Endothelial cell of umbilical vein (primary cell): ENCODE measurements around the gene RGS6. TPM values are rescaled to one million over a fixed set of nuclear protein-coding genes. Genes with fewer than 3 reads are reported as not detected.

Source experiments
- BruUV-seq: library from RNA; stranded (reverse); fragments of 400-500 nt; replicated peaks from 2 replicates; lab custom pipeline; 2021; lab: Mats Ljungman, UMichigan
- CTCF ChIA-PET: fragments of 300-600, 350-600 bp; sonication (Branson Sonifier 250); formaldehyde crosslinking; loops from one replicate; lab custom pipeline; 2021; ENCODE audit warnings: antibody characterized with exemption, inconsistent platforms; lab: Charles Lee
- POLR2A ChIA-PET: fragments of 300-600, 350-600 bp; sonication (Branson Sonifier 250); formaldehyde crosslinking; loops from one replicate; lab custom pipeline; 2021; ENCODE audit warnings: antibody characterized with exemption, inconsistent platforms; lab: Charles Lee
- DNase-seq: peaks from one replicate; pipeline ENCODE4 v3.0.0-alpha.2; 2011; ENCODE audit warnings: low read depth, low spot score
- FAIRE-seq: peaks from 2 replicates; lab custom pipeline; 2011; peaks lifted over from hg19 to GRCh38; lab: Jason Lieb, UNC
- H2AFZ ChIP-seq: 2 replicates; pipeline ENCODE4 v1.6.0; 2012; ENCODE audit warnings: low read depth, low read length, control low read depth, inconsistent platforms
- H3K27ac ChIP-seq: 2 replicates; pipeline ENCODE4 v1.5.1; 2011; ENCODE audit warnings: low read depth, mild to moderate bottlenecking, control low read depth, low read length, moderate library complexity; ENCODE audit not compliant: insufficient read depth
- H3K27me3 ChIP-seq, 2 experiments: 2 replicates each; pipeline versions ENCODE4 v1.6.0 to v1.6.1; 2011; ENCODE audit warnings: low read length in 2 of 2, mixed read lengths in 1 of 2; ENCODE audit not compliant: control insufficient read depth in 2 of 2, insufficient read depth in 2 of 2
- H3K36me3 ChIP-seq, 2 experiments: 2 replicates in 1 of 2; 3 replicates in 1 of 2; pipeline ENCODE4 v1.5.1; 2011; ENCODE audit warnings: low read length in 2 of 2, mild to moderate bottlenecking in 1 of 2, moderate library complexity in 1 of 2; ENCODE audit not compliant: control insufficient read depth in 2 of 2, insufficient read depth in 2 of 2; ENCODE audit errors: extremely low read depth in 1 of 2
- H3K4me1 ChIP-seq: 3 replicates; pipeline ENCODE4 v1.5.1; 2011; ENCODE audit warnings: mild to moderate bottlenecking, low read length; ENCODE audit not compliant: control insufficient read depth, insufficient read depth; ENCODE audit errors: extremely low read depth
- H3K4me2 ChIP-seq: 2 replicates; pipeline ENCODE4 v1.6.1; 2011; ENCODE audit warnings: low read length, control low read depth, mixed read lengths; ENCODE audit not compliant: insufficient read depth
- H3K4me3 ChIP-seq, 3 experiments: fragments of 200-600 bp in 1 of 3; sonication (generic), shearing (Covaris generic) in 1 of 3; replicated peaks in 1 of 3; 2 replicates each; pipeline ENCODE4 v1.5.1; 2011 to 2016; ENCODE audit warnings: control low read depth in 3 of 3, low read length in 3 of 3, mild to moderate bottlenecking in 2 of 3, inconsistent platforms in 1 of 3, low read depth in 1 of 3, moderate library complexity in 1 of 3; ENCODE audit not compliant: insufficient read depth in 1 of 3
- H3K79me2 ChIP-seq: 2 replicates; pipeline ENCODE4 v1.6.0; 2012; ENCODE audit warnings: low read length, inconsistent platforms; ENCODE audit not compliant: control insufficient read depth, insufficient read depth
- H3K9ac ChIP-seq: replicated peaks from 2 replicates; pipeline ENCODE3; 2011; ENCODE audit warnings: low read length, control low read depth; ENCODE audit not compliant: insufficient read depth; ENCODE audit errors: extremely low read depth
- H3K9me1 ChIP-seq: replicated peaks from 3 replicates; pipeline ENCODE4 v1.6.0; 2011; ENCODE audit warnings: mild to moderate bottlenecking, low read length; ENCODE audit not compliant: control insufficient read depth, insufficient read depth; ENCODE audit errors: extremely low read depth
- H3K9me3 ChIP-seq: replicated peaks from 2 replicates; pipeline ENCODE4 v1.5.1; 2012; ENCODE audit warnings: low read length, inconsistent platforms; ENCODE audit not compliant: control insufficient read depth, insufficient read depth
- H4K20me1 ChIP-seq: replicated peaks from 2 replicates; pipeline ENCODE3; 2011; ENCODE audit warnings: mild to moderate bottlenecking, low read length; ENCODE audit not compliant: control insufficient read depth, insufficient read depth; ENCODE audit errors: extremely low read depth
- CTCF ChIP-seq, 2 donors: IDR thresholded peaks; 1 replicate in 1 of 2; 2 replicates in 1 of 2; pipeline ENCODE4 v1.5.1; 2011; ENCODE audit warnings: low read length in 2 of 2, mild to moderate bottlenecking in 2 of 2, moderate library complexity in 2 of 2, control low read depth in 1 of 2, inconsistent platforms in 1 of 2, low read depth in 1 of 2; ENCODE audit not compliant: insufficient read depth in 1 of 2; ENCODE audit errors: extremely low read depth in 1 of 2
- EZH2 ChIP-seq: IDR thresholded peaks from 2 replicates; pipeline ENCODE4 v1.6.1; 2012; ENCODE audit warnings: borderline replicate concordance, low read depth, mild to moderate bottlenecking, moderate library complexity, low read length, inconsistent platforms; ENCODE audit not compliant: severe bottlenecking
- FOS ChIP-seq: IDR thresholded peaks from 2 replicates; pipeline ENCODE4 v1.6.1; 2011; ENCODE audit warnings: mild to moderate bottlenecking, low read length, moderate library complexity, borderline replicate concordance; ENCODE audit not compliant: insufficient read depth
- GATA2 ChIP-seq: IDR thresholded peaks from 2 replicates; pipeline ENCODE4 v1.7.0; 2011; ENCODE audit warnings: low read depth, mild to moderate bottlenecking, moderate library complexity, mixed read lengths, low read length; ENCODE audit not compliant: insufficient read length, insufficient read depth
- JUN ChIP-seq: IDR thresholded peaks from 2 replicates; pipeline ENCODE4 v1.6.1; 2011; ENCODE audit warnings: borderline replicate concordance, low read depth; ENCODE audit not compliant: insufficient read length, insufficient read depth
- MAX ChIP-seq: IDR thresholded peaks from 2 replicates; pipeline ENCODE4 v1.6.1; 2011; ENCODE audit not compliant: insufficient read depth, insufficient read length
- MYC ChIP-seq: IDR thresholded peaks from one replicate; pipeline ENCODE4 v1.6.1; 2011; ENCODE audit warnings: mild to moderate bottlenecking, low read depth, low read length
- POLR2A ChIP-seq: IDR thresholded peaks from 2 replicates; pipeline ENCODE4 v1.6.1; 2012; ENCODE audit warnings: low read depth, mild to moderate bottlenecking, control low read depth, low read length
- POLR2AphosphoS5 ChIP-seq: IDR thresholded peaks from 2 replicates; pipeline ENCODE4 v1.6.1; 2012; ENCODE audit warnings: low read depth, mild to moderate bottlenecking, control low read depth, low read length, moderate library complexity; ENCODE audit not compliant: insufficient read depth
- dilution Hi-C: fragments of 300-500 bp; cut with MboI; formaldehyde crosslinking; loops from one replicate; pipeline ENCODE4 v1.15.0; 2019; ENCODE audit warnings: low sequenced_read_pairs; ENCODE audit not compliant: extremely low pct_ligation_motif_present
- intact Hi-C: fragments of 100-400 bp; cut with micrococcal nuclease; formaldehyde crosslinking; loops from one replicate; pipeline ENCODE4 v1.10.0; 2022
- polyA plus RNA-seq, 4 experiments: library from polyadenylated mRNA; depleted of rRNA in 3 of 4; stranded (reverse) in 3 of 4; unstranded in 1 of 4; fragments of >200 nt; gene quantifications; 2 replicates each; pipeline versions ENCODE4 v1.2.1 to v1.2.3, GENCODE V29; 2011 to 2012; ENCODE audit warnings: missing spikeins in 1 of 4
- total RNA-seq: library from RNA; stranded (reverse); gene quantifications from 2 replicates; pipeline ENCODE4 v1.2.3, GENCODE V29; 2021

Gene RGS6
- total and polyA plus RNA-seq, 2 donors (not counting 3 experiments of a cell fraction or from before 2014, with no cell fraction given) = not detected

- CTCF ChIA-PET = no interaction called here
- dilution Hi-C loops = no loop called here
These were observed 254.3 kb downstream of the RGS6 start for GRCh38 chr14:72186523-72186922.

More at GRCh38 chr14:72186523-72186922, 254.3 kb downstream of the RGS6 start:
- H3K4me2 ChIP-seq = no peak overlapping the region
- no peaks in the 10 kb centered on the region for H3K27me3 ChIP-seq
- FAIRE-seq (no peak), DNase-seq (no peak)
- H3K4me3 ChIP-seq = no peak overlapping the region
- H3K9me1 ChIP-seq = no peaks in the 10 kb centered on the region
- intact Hi-C loops = no loop called here
- H3K36me3 ChIP-seq = no peaks in the 10 kb centered on the region
- H4K20me1 ChIP-seq = no peaks in the 10 kb centered on the region
- H3K9me3 ChIP-seq = no peaks in the 10 kb centered on the region
- H3K79me2 ChIP-seq = no peaks in the 10 kb centered on the region
- TF ChIP-seq POLR2AphosphoS5 (no peak), EZH2 (no peak), FOS (no peak), POLR2A (no peak), JUN (no peak), MYC (no peak), MAX (no peak), CTCF (IDR thresholded peaks at IDR 0.05; ENCODE audit: extremely low read depth in 1 of 2, insufficient read depth in 1 of 2, low read depth in 1 of 2, low read length in 2 of 2) (no peak), GATA2 (no peak)
- POLR2A ChIA-PET = no interaction called here
- H3K9ac ChIP-seq = no peak overlapping the region
- no TSS peak for BruUV-seq
- H3K4me1 ChIP-seq = no peaks in the 10 kb centered on the region
- no peak overlapping the region for H2AFZ ChIP-seq
- no peak overlapping the region for H3K27ac ChIP-seq
